ENCODE results near the gene TRABD2B. TPM values are rescaled to one million over a fixed set of nuclear protein-coding genes. Genes with fewer than 3 reads are reported as not detected.
A peak's percentile ranks its signal among the peaks of the same experiment; 100 is the strongest.

TRABD2B gene
- polyA plus RNA-seq, 5 donors: 2.8 to 4.5 (median 3.2) TPM

DNA sequence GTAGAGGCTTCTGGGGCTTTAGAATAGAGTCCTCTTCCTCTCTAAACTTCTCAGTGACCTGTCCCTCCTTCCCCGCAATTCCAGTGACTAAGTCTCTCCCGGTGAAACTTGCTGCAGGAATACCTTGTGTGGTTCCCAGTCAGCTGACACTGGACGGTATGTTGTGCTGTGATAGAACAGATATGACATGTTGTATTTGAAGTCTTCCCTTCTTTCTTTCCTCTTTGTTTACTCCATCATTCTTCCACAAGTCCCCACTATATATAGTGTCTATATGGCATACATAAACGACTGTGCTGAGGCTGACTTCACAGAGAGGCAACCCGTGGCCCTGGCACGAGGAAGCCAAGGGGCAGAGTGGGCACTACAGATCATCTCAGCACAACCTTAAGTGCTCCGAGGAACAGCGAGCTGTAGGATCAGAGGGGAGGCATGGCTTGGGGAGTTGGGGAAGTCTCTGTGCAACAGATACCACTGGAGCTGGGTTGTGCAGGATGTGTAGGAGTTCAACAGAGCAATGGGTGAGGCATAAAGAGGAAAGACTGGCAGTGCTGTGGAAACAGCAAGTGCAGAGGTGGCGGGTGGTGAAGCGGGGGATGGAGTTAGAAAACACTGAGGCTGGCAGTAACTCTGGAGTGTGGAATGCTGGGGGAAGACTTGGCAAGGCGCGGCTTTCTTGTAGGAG is 237.8 kb downstream of the TRABD2B start:
- no peak for DNase-seq

DNA sequence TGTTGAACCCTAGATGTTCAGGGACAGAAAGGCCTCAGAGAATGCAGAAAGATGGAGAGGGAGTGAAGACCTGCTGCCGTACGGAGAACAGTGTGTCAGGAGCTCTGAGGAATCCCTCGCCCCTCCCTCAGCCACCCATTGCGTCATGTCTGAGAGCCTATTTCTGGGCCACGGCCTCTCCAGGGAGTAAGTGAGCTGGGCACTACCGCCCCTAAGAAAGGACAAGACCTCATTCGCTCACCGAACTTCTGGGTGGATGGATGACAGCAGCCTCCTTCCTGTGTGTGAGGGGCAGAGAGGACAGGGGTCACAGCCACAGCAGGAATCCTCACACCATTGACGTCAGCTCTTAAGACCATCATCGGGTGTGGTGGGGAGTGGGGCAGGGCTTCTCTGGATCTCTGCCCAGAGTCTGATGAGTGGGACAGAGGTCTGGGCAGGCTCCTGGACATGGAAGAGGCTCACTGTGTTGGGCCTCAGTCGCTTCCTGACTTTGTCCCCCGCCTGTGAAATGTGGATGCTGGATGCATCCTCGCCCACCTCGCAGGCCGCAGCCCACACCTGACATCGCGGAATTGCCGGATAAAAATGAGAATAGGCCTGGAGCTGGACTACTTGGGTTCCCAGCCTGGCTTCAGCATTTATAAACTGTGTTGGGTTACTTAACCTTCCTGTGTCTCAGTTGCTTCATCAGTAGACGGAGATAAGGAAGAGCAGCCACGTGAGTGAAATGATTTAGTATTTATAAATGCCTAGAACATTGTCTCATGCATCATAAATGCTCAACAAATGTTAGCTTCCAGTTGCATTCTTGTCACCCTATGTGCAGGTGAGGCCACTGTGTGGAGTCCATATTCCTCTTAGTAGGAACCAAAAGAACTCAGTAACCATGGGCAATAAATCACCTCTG is 238.6 kb downstream of the TRABD2B start:
- no peak for DNase-seq

GRCh38 chr1:47757226-47757975 is 239.8 kb downstream of the TRABD2B start:
- DNase-seq: no peak

DNA sequence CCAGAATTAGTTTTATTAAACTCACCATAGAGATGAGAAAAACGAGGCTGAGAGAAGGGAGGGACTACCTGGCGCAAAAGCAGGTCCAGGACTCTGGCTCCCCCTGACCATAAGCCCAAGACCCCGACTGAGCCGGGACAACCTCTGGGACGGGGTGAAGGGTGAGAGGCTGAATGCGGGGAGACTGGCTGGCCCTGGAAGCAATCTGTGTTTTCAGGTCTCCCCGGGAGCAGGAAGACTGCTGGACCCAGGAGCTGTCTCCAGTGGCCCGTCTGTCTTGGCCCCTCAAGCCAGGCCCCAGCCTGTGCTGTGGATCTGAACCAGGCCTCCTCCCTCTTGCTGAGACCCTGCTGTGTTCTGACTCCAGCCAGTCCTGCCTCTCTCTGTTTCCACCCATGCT is 240.8 kb downstream of the TRABD2B start:
- DNase-seq: no peak

GRCh38 chr1:47756006-47756405 is 241.2 kb downstream of the TRABD2B start:
- DNase-seq: no peak

DNA sequence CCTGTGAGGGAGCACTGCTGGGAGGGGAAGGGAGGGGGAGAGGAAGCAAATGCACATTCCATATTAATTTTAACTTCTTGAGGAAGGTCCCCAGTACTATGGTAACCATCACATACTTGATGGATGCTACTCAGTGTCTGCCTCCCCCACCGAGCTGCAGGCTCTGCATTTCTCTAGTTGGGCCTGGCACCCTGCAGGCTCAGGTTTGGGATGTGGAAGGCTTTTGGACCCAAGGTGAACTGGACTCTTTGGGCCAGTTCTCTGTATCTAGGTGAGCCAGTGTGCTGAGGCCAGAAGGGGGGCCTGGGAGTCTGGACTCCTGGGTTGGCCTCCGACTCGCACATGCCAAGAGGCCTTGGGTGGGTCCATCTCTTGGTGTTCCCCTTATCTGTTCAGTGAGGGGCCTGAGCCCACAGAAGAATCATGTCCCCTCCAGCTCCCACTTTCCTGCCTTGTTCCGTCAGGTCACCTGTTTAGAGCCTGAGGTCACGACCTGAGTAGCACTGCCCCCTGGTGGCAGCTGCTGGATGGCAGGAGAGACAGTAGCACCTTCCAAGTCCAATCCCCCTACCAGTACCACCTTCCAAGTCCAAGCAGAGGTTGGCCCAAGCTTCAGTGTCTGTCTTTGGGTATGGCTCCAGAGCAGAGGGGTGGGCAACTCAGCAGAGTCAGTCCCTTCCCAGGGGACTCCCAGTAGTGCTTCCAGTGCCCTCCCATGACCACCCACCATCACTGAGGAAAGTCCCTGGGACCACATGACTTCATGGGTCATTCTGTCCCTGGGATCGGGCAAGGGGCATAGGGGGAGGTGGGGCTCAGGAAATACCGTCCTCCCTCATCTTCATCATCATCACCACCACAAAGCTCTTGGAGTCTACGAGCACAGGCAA is 241.8 kb downstream of the TRABD2B start:
- no peak for DNase-seq

- no peak for DNase-seq
Measured at GRCh38 chr1:47754221-47754620, 243.0 kb downstream of the TRABD2B start.

GRCh38 chr1:47753808-47754207 is 243.4 kb downstream of the TRABD2B start:
- DNase-seq: no peak

DNA sequence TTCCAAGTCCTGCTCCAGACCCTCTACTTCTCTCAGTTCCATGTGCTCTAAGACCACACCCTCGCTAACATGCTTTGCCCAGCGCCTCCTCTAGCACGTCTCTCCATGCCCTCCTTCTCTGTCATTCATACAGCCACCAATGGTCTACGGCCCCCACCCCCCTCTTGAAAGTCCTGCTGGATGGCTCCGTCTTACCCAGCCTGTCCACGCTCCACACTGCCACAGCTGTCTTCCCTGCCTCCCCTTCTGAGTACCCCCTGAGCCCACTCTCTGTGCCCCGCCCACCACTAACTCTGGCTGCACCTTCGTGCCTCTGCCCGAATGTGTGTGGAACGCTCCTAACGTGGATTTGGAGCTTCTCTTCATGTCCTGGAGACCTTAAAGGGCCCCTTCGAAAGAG is 244.6 kb downstream of the TRABD2B start:
- no peak for DNase-seq

DNA sequence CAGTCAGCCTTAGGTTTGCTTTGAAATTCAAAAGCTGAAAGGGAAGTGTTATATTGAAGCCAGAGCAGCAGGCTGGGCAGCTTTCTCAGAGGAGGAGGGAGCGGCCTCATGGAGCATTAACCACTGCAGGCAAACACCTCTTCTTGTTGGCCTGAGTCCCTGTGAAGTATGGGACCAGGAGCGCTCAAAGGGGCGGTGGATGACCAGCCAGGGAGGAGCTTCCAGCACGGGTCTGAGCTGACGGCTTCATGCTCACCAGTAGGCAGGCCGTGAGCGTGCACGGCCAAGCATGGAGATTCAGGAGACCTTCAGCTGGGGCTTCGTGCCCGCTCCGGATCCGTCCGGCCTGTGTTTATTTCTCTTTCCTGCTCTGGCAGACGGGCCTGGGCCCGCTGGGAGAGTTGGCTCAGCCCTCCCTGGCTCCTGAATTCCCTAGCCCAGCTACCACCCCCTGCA is 245.2 kb downstream of the TRABD2B start:
- DNase-seq: peak; percentile 43 to 58

DNA sequence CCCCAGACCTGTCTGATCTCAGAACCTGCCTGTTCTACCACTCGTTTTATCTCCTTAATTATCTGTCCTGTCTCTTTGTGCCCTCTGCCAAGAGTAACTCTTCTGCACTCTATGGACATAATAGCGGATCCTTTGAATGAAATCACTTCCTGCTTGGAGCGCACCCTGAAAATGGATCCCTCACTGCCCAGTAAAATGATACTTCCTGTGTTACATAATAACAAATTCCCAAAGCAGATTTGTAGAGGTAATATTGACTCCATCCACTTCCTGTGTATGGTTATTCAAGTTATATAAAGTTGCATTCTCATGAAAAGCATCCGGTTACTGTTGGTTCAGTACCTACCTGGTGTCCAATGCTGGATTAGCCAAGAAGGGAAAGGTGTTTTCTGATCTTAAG is 246.0 kb downstream of the TRABD2B start:
- no peak for DNase-seq

- no peak for DNase-seq
Measured at GRCh38 chr1:47745715-47746609, 251.2 kb downstream of the TRABD2B start.

GRCh38 chr1:47742890-47743760 is 254.1 kb downstream of the TRABD2B start:
- no peak for DNase-seq

GRCh38 chr1:47738560-47739182 is 258.5 kb downstream of the TRABD2B start:
- peak; percentile 53 to 73 for DNase-seq

DNA sequence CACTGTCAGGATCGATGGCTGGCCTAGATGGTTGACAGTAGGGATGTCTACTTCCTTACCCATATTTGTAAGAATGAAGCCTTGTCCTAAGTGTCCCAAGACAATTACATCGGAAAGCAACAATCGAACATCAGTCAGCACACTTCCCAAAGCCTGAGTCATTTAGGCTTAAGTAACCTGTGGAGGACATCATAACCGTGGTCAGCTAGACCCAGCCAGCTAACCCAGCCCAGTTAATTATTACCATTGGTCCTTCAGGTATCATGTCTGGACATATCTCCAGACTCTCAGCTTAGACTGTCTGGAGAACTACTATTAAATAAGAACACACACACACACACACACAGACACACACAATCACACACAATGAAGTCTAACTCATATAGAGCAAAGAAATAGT is 264.7 kb downstream of the TRABD2B start:
- no peak for DNase-seq

DNA sequence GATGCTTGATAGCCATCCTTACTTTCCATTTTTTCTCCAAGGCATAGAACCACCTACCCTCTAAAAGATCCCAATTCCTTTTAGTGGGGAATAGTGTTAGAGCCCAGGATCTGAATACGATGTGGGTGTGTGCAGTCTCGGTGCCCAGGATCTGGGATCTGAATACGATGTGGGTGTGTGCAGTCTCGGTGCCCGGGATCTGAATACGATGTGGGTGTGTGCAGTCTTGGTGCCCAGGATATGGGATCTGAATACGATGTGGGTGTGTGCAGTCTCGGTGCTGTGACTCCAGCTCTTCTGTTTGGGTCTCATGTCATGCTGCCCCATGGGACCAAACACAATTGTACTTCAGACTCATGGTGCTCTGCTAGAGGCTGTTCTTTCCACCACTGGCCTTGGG is 265.5 kb downstream of the TRABD2B start:
- DNase-seq: no peak

- DNase-seq: no peak
Measured at GRCh38 chr1:47729685-47730084, 267.5 kb downstream of the TRABD2B start.

DNA sequence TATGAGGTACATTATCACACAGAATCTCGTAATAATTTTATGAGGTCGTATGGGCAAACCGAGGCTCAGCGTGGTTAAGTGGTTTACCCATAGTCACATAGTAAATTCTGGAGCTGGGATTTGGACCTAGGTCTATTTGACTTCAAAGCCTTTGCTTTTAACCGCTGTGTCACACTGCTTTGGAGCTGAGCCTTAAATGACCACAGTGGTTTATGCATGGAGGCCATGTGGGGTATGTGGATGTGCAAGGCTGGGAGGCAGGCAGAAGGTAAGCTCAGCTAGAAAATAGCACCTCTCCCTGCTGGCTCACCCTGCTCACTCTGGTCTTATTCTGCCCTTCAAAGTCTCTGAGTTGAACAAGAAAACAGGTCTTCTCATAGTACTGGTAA is 269.5 kb downstream of the TRABD2B start:
- no peak for DNase-seq

Measured in right lung (tissue), 5 donors.